Neural cell (in vitro differentiated cells): ENCODE measurements around the gene ATP8B2. TPM values are rescaled to one million over a fixed set of nuclear protein-coding genes. Genes with fewer than 3 reads are reported as not detected.
"Not testable (repeated sequence)": the region's sequence is repeated elsewhere in the genome, so short reads cannot be mapped to it uniquely, and the experiment has no call there.

Experiments used
- H2AFZ ChIP-seq: fragments of 200-600, 300-800 bp; sonication (generic), shearing (Covaris generic); 2 replicates; pipeline ENCODE4 v1.6.0; 2014; ENCODE audit warnings: low read depth, mild to moderate bottlenecking, antibody characterized with exemption, low read length, moderate library complexity
- H3F3A ChIP-seq: fragments of 200-600 bp; shearing (Covaris generic); 2 replicates; pipeline ENCODE4 v1.6.1; 2016; ENCODE audit warnings: mild to moderate bottlenecking, moderate library complexity, mixed read lengths, antibody characterized with exemption, low read length; ENCODE audit not compliant: insufficient read depth, poor library complexity, severe bottlenecking
- H3K27ac ChIP-seq: fragments of 200-600, 300-800 bp; sonication (generic), shearing (Covaris generic); 2 replicates; pipeline ENCODE4 v1.5.1; 2014; ENCODE audit warnings: mild to moderate bottlenecking, low read length, moderate library complexity
- H3K27me3 ChIP-seq: fragments of 300-800, 200-600 bp; sonication (generic), shearing (Covaris generic); 2 replicates; pipeline ENCODE4 v1.6.0; 2014; ENCODE audit warnings: mild to moderate bottlenecking, low read depth, low read length, moderate library complexity; ENCODE audit not compliant: insufficient read depth
- H3K36me3 ChIP-seq: fragments of 300-800, 200-600 bp; sonication (generic), shearing (Covaris generic); 2 replicates; pipeline ENCODE4 v1.5.1; 2014; ENCODE audit warnings: mild to moderate bottlenecking, antibody characterized with exemption, low read length, moderate library complexity; ENCODE audit not compliant: insufficient read depth
- H3K4me2 ChIP-seq: fragments of 300-800, 200-600 bp; sonication (generic), shearing (Covaris generic); 2 replicates; pipeline ENCODE4 v1.6.0; 2014; ENCODE audit warnings: mild to moderate bottlenecking, low read length
- H3K4me3 ChIP-seq: fragments of 300-800, 200-600 bp; sonication (generic), shearing (Covaris generic); 2 replicates; pipeline ENCODE4 v1.5.1; 2014; ENCODE audit warnings: mild to moderate bottlenecking, low read length, moderate library complexity
- H3K79me2 ChIP-seq: fragments of 200-600 bp; shearing (Covaris generic); replicated peaks from 2 replicates; pipeline ENCODE4 v1.6.0; 2014; ENCODE audit warnings: mild to moderate bottlenecking, low read length, moderate library complexity; ENCODE audit not compliant: insufficient read depth
- H3K9ac ChIP-seq: fragments of 300-800, 200-600 bp; sonication (generic), shearing (Covaris generic); 2 replicates; pipeline ENCODE4 v1.6.1; 2016; ENCODE audit warnings: mild to moderate bottlenecking, low read length, mixed read lengths
- H3K9me2 ChIP-seq: fragments of 200-600 bp; shearing (Covaris generic); 2 replicates; pipeline ENCODE4 v1.6.1; 2016; ENCODE audit warnings: mild to moderate bottlenecking, low read length, mixed read lengths; ENCODE audit not compliant: insufficient read depth
- H3K9me3 ChIP-seq: fragments of 200-600, 300-800 bp; sonication (generic), shearing (Covaris generic); 2 replicates; pipeline ENCODE4 v1.6.1; 2016; ENCODE audit warnings: mild to moderate bottlenecking, mixed run types, low read length, moderate library complexity, mixed read lengths
- H4K20me1 ChIP-seq: fragments of 200-600 bp; shearing (Covaris generic); 2 replicates; pipeline ENCODE4 v1.6.1; 2016; ENCODE audit warnings: mild to moderate bottlenecking, mixed run types; ENCODE audit not compliant: insufficient read depth
- EP300 ChIP-seq: fragments of 450-650 bp; conservative IDR thresholded peaks from 2 replicates; pipeline ENCODE4 v1.6.1; 2014; ENCODE audit warnings: antibody characterized with exemption, mild to moderate bottlenecking, moderate library complexity; ENCODE audit not compliant: poor library complexity, severe bottlenecking
- EZH2 ChIP-seq: fragments of 200-600, 300-800 bp; shearing (Covaris generic), sonication (generic); IDR thresholded peaks from 2 replicates; pipeline ENCODE4 v1.6.1; 2014; ENCODE audit warnings: antibody characterized with exemption, low read length, borderline replicate concordance, mild to moderate bottlenecking; ENCODE audit not compliant: insufficient read depth, poor library complexity, severe bottlenecking
- MXI1 ChIP-seq: fragments of 450-650 bp; conservative IDR thresholded peaks from 2 replicates; pipeline ENCODE4 v1.6.1; 2014; ENCODE audit warnings: antibody characterized with exemption, mild to moderate bottlenecking; ENCODE audit not compliant: poor library complexity, severe bottlenecking
- POLR2AphosphoS5 ChIP-seq: IDR thresholded peaks from 2 replicates; pipeline ENCODE4 v1.6.1; 2012
- RAD21 ChIP-seq: fragments of 450-650 bp; conservative IDR thresholded peaks from 2 replicates; pipeline ENCODE4 v1.6.1; 2014; ENCODE audit warnings: antibody characterized with exemption, mild to moderate bottlenecking, moderate library complexity
- SMC3 ChIP-seq: fragments of 450-650 bp; conservative IDR thresholded peaks from 2 replicates; pipeline ENCODE4 v1.6.1; 2014; ENCODE audit warnings: antibody characterized with exemption, mild to moderate bottlenecking, moderate library complexity; ENCODE audit not compliant: poor library complexity
- TAF1 ChIP-seq: IDR thresholded peaks from 2 replicates; pipeline ENCODE4 v1.6.1; 2012; ENCODE audit warnings: low read depth
- polyA plus RNA-seq: library from polyadenylated mRNA; depleted of rRNA; stranded (reverse); fragments of >200 nt; gene quantifications from 2 replicates; pipeline ENCODE4 v1.2.3, GENCODE V29; 2014
- TF ChIP-seq, protein P1 (sequence below): IDR thresholded peaks from 2 replicates; pipeline ENCODE4 v1.6.1; 2012; ENCODE audit warnings: borderline replicate concordance
- TF ChIP-seq, protein P2 (sequence below): fragments of 450-650 bp; IDR thresholded peaks from 2 replicates; pipeline ENCODE4 v1.5.1; 2014; ENCODE audit warnings: antibody characterized with exemption, mild to moderate bottlenecking, moderate library complexity; ENCODE audit not compliant: poor library complexity, severe bottlenecking

The ATP8B2 gene
- polyA plus RNA-seq, 1 donor from 2014 or later = 71.3 TPM

- H3K27me3 ChIP-seq = no peaks in the 10 kb centered on the region
- no peaks in the 10 kb centered on the region for H3K9me3 ChIP-seq
- no peaks in the 10 kb centered on the region for H3K9me2 ChIP-seq
- no peaks in the 10 kb centered on the region for H4K20me1 ChIP-seq
- H3K36me3 ChIP-seq = no peaks in the 10 kb centered on the region
- TF ChIP-seq, protein P1, sequence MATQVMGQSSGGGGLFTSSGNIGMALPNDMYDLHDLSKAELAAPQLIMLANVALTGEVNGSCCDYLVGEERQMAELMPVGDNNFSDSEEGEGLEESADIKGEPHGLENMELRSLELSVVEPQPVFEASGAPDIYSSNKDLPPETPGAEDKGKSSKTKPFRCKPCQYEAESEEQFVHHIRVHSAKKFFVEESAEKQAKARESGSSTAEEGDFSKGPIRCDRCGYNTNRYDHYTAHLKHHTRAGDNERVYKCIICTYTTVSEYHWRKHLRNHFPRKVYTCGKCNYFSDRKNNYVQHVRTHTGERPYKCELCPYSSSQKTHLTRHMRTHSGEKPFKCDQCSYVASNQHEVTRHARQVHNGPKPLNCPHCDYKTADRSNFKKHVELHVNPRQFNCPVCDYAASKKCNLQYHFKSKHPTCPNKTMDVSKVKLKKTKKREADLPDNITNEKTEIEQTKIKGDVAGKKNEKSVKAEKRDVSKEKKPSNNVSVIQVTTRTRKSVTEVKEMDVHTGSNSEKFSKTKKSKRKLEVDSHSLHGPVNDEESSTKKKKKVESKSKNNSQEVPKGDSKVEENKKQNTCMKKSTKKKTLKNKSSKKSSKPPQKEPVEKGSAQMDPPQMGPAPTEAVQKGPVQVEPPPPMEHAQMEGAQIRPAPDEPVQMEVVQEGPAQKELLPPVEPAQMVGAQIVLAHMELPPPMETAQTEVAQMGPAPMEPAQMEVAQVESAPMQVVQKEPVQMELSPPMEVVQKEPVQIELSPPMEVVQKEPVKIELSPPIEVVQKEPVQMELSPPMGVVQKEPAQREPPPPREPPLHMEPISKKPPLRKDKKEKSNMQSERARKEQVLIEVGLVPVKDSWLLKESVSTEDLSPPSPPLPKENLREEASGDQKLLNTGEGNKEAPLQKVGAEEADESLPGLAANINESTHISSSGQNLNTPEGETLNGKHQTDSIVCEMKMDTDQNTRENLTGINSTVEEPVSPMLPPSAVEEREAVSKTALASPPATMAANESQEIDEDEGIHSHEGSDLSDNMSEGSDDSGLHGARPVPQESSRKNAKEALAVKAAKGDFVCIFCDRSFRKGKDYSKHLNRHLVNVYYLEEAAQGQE = no peak
- TF ChIP-seq POLR2AphosphoS5 (no peak), EZH2 (no peak), MXI1 (no peak), RAD21 (no peak), TAF1 (no peak), EP300 (no peak), SMC3 (no peak)
- TF ChIP-seq, protein P2, sequence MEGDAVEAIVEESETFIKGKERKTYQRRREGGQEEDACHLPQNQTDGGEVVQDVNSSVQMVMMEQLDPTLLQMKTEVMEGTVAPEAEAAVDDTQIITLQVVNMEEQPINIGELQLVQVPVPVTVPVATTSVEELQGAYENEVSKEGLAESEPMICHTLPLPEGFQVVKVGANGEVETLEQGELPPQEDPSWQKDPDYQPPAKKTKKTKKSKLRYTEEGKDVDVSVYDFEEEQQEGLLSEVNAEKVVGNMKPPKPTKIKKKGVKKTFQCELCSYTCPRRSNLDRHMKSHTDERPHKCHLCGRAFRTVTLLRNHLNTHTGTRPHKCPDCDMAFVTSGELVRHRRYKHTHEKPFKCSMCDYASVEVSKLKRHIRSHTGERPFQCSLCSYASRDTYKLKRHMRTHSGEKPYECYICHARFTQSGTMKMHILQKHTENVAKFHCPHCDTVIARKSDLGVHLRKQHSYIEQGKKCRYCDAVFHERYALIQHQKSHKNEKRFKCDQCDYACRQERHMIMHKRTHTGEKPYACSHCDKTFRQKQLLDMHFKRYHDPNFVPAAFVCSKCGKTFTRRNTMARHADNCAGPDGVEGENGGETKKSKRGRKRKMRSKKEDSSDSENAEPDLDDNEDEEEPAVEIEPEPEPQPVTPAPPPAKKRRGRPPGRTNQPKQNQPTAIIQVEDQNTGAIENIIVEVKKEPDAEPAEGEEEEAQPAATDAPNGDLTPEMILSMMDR = no peak
- H3K4me2 ChIP-seq = no peak overlapping the region
- no peak overlapping the region for H3K27ac ChIP-seq
- no peaks in the 10 kb centered on the region for H3F3A ChIP-seq
- no peak overlapping the region for H2AFZ ChIP-seq
- no peak overlapping the region for H3K4me3 ChIP-seq
- H3K9ac ChIP-seq = no peak overlapping the region
- H3K79me2 ChIP-seq = no peaks in the 10 kb centered on the region
These were observed 46.1 kb downstream of the ATP8B2 start for GRCh38 chr1:154371436-154371835.

DNA sequence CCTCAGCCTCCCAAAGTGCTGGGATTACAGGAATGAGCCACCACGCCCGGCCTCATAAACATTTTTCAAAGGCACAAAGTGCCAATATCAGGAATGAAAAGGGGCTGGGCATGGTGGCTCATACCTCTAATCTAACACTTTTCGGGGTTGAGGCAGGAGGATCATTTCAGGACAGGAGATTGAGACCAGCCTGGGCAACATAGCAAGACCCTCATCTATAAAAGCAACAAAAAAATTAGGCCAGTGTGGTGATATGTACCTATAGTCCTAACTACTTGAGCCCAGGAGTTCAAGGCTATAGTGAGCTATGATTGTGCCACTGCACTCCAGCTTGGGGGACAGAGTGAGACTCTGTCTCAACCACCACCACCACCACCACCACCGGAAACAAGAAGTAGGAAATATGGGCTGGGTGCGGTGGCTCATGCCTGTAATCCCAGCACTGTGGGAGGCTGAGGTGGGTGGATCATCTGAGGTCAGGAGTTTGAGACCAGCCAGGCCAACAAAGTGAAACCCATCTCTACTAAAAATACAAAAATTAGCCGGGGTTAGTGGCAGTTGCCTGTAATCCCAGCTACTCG is 48.5 kb downstream of the ATP8B2 start:
- H3F3A ChIP-seq, H3K9ac ChIP-seq, H4K20me1 ChIP-seq, H3K36me3 ChIP-seq, H3K4me2 ChIP-seq, H3K27me3 ChIP-seq, H3K9me2 ChIP-seq, H2AFZ ChIP-seq, H3K9me3 ChIP-seq, H3K4me3 ChIP-seq, H3K79me2 ChIP-seq, H3K27ac ChIP-seq: not testable (repeated sequence)

GRCh38 chr1:154379301-154379700 is 54.0 kb downstream of the ATP8B2 start:
- Histone ChIP-seq H3K79me2 (no peaks in the 10 kb centered on the region), H3F3A (no peaks in the 10 kb centered on the region), H4K20me1 (no peaks in the 10 kb centered on the region), H3K4me3 (no peak overlapping the region), H3K9ac (no peak overlapping the region), H3K9me2 (no peaks in the 10 kb centered on the region), H3K36me3 (no peaks in the 10 kb centered on the region), H3K4me2 (no peak overlapping the region), H3K27ac (no peak overlapping the region), H3K27me3 (no peaks in the 10 kb centered on the region), H3K9me3 (no peaks in the 10 kb centered on the region), H2AFZ (no peak overlapping the region)
- TF ChIP-seq RAD21 (no peak), POLR2AphosphoS5 (no peak), TAF1 (no peak), SMC3 (no peak), EP300 (no peak), EZH2 (no peak), MXI1 (no peak)
- TF ChIP-seq, protein P2 = no peak
- TF ChIP-seq, protein P1 = no peak
